Stimulated activated CD4-positive, alpha-beta T cell treated with anti-CD3 and anti-CD28 coated beads, TNF-alpha, amount 100 ng/mL, for 1 hour (primary cell): ENCODE measurements around the gene ZNF892.

Experiments used
- DNase-seq, 3 donors: peaks; one replicate each; pipeline ENCODE4 v3.0.0-alpha.2; 2020; ENCODE audit warnings: low read depth in 3 of 3, low spot score in 1 of 3

The ZNF892 gene

DNA sequence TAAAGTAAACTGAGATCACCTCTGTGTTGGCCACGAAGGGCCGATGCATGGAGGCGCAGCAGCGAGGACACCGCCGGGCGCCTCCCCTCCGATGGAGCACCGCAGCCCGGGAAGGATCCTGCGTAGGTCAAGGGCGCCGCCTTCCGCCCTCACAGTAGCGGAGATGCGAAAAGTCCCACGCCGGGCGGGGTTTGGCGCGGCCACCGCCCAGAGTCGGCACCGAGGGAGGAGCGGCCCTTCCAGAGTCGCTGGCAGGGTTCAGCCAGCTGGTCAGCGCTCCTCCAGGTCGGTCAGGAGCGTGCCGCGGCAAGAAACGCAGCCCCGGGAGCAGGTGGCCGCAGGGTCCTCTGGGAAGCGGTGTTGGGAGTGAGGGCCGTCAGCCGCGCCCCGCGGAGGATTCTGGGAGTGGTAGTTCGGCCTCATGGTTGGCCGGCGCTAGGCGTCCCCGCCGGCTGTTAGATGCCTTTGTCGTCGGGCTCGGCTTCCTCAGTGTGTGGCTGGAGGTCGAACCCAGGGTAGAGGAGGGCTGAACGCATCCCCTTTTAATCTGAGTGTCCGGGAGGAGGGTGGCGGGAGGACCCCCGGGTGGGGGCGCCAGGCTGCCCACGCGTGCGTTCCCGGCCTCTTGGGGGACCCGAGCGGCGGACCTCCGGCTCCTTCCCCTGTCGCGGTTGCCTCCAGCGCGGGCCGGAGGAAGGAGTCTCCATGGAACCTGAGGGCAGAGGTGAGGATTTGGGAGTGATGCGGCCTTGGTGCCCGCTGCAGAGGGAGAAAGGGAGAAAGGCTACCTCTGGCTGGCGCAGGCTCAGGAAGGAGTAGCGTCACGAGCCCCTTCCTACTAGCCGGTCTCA is at the start of gene ZNF892:
Gene ZNF892 (plus strand): TSS at position 411 of the 851 bp plus-strand sequence. CDS start 295 bp downstream, at position 706.
- DNase-seq, result peak; percentile 19 to 70 (median 58)

DNA sequence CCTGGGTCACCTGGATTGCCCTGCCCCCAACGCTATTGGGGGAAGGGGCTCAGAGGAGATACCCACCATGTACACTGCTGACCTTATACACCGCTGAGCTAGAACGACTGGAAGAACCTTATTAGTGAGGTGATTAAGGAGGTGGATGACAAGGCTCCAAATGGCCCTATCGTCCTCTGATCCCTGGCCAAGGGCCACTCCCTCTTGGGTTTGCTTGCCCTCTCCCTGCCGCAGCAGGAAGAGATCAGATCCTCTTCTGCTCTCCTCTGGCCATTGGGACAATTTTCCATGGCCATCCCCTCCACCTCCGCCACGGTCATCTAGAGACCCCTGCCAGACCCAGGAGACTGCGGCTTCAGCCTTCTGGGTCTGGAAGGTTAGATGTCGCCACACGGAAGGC is 48.9 kb upstream of the ZNF892 start:
- no peak for DNase-seq

DNA sequence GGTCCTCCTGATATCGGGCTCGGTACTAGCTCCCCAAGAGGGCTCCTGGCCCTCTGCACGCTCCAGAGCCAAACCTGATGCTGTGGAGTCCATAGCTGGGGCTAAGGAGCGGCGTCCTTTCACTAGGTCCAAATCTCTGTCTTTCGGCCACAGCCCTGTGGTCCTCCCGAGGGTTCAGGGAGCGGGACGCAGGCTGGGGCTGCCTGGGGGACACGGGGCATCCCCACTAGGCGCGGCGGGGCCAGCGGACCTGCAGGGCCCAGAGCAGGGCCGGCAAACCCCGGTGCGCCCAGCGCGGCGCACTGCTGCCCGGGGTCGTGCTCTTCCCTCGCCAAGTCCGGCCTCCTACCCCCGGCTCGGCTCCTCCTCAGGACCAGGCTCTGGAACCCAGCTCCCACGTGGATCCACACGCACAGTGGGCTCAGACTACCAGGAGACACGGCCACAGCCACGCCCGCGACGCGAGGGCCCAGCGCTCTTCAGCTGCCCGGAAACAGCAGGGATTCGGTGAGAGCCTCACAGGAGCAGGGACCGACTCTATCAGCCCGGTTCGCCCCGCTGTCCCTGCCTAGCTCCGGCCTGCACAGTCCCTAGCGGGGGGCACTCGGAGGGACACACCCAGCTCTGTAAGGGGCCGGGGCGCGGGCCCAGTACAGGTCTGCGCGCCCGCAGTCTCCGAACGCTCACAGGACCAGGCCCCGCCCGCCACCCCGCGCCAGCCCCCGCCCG is 48.3 kb upstream of the ZNF892 start:
- DNase-seq, result peak in 2 of 3 donors; percentile 0 to 12

- peak; percentile 29 to 57 (median 52) for DNase-seq
Measured at GRCh38 chr2:95159690-95160449, 47.5 kb upstream of the ZNF892 start, which contains the start of gene ZNF514. ZNF514 (minus strand) TSS chr2:95159848; CDS start chr2:95153253, 6,595 bp downstream.

- no peak for DNase-seq
Measured at GRCh38 chr2:95165030-95165370, 42.3 kb upstream of the ZNF892 start.

DNA sequence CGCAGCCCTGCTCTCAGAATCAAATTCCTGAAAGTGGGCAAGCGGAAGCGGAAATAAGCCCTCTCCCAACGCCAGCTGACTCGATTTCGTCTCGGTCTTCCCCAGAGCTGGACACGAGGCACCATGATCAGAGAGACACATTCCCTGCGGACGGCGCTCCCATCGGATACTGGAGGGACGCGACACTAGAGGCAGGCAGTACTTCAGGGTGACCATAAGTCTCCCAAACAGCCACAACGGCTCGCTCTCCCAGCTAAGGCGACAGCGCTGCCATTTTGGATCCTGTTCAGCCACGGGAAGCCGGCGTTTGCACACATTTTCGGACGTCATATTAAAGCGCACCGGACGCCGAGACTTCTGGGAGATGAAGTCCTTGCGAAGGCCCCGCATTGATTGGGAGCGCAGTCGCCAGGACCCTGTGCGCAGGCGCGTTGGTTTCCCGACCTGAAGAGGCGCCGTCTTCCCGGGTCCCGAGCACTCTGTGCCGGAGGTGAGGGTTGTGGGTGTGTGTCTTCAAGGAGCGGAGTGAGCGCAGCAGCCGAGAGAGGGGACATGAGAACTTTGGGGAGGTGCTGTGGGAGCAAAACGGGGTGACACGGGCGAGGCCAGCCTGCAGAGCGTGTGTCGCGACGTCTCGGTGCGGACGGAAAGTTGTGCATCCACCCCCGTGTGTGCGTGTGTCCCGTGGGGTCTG is 41.8 kb upstream of the ZNF892 start, which contains the start of gene ZNF2:
Gene ZNF2 (plus strand): TSS at position 439 of the 694 bp plus-strand sequence. CDS start 10,418 bp downstream, outside the sequence.
- peak; percentile 89 to 91 (median 90) for DNase-seq

DNA sequence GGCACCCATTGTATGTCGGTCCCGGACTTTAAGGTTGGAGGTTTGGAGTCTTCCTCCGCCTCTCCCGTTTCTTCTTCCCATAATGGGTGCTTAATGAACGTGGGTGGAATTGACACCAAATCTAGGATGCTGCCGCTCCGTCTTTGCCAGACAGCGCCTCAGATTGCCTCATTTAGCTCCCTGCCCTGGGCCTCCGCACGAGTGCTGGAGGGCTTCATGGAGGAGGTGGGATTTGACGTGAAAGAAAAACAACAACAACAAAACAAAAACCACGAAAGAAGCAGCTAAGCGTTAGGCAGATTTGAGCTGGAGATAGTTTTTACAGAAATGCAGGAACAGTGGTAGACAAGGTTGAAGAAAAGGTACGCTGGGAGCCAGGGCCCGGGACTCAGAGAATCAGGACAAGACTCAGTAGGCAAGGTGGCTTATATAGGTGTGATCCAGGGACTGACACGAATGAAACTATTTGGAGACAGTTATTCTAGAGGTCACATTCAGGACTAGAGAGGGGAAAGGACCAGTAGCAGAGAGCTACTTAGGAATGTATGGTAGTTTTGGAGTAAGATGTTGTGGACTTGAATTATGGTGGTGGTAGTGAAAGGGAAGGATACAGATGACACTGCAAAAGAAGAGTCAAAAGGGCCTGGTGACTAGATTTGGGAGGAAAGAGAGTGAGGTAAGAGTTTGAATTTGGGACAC is 41.1 kb upstream of the ZNF892 start:
- no peak for DNase-seq

DNA sequence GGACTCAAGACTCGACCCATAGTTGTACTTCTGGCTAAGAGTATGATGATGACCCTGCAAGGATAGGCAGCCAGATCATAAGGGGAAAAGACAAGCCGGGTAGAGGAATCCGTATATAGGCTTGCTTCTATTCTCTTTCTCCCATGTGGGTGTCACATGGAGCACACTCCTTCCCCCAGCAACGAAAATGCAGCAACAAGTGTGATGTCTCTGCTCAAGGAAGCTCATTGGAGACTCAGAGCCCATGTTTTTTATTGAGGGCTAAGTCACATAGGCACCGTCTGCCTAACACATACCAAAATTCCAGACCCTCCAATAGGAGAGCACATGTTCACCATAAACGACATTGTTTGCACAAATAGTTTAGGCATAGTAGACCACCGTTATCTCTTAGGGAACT is 35.4 kb upstream of the ZNF892 start:
- no peak for DNase-seq

GRCh38 chr2:95174031-95174542 is 33.2 kb upstream of the ZNF892 start:
- DNase-seq, result no peak

DNA sequence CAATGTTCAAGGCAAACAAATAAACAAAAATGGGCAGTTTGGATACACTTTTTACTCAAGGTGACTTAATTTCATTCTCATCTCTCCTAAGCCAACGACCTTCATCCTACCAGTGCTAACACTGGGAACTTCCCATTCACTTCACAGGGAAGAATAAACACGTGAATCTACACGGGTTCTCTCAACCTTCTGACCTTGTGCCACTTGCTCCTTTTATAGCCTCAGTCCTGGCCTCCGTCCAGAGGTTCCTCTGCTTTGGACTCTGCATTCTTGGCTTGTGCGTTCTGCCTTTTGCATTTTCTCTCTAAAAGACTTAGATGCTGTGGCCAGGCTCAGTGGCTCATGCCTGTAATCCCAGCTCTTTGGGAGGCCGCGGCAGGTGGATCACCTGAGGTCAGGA is 27.9 kb upstream of the ZNF892 start:
- DNase-seq, result no peak

DNA sequence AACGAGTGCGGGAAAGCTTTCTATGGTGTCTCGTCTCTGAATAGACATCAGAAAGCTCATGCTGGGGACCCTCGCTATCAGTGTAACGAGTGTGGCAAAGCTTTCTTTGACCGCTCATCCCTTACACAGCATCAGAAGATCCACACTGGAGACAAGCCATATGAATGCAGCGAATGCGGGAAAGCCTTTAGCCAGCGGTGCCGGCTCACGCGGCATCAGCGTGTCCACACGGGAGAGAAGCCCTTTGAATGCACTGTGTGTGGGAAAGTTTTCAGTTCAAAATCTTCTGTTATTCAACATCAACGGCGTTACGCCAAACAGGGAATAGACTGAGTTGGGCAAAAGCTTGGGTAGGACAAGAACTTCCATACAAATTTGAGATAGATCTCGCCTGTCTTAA is 25.5 kb upstream of the ZNF892 start:
- DNase-seq, result no peak

- DNase-seq, result no peak
Measured at GRCh38 chr2:95185197-95185596, 22.1 kb upstream of the ZNF892 start.

DNA sequence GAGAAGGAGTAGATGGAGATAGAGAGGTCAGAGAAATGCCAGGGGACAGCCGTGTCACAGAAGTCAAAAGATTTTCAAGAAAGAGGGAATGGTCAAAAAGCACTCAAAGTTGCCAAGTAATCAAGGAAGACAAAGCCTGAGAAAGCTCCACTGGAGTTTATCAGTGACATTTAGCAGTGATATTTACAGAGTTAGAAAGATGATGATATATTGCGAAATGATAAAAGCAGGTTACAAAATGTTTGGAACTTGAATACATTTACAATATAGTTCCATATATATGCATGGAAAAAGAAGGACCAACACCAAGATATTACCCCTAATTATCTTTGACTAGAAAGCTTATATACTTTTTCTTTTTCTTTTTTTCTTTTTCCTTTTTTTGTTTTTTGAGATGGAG is 21.3 kb upstream of the ZNF892 start:
- DNase-seq, result no peak

GRCh38 chr2:95192956-95193355 is 14.4 kb upstream of the ZNF892 start:
- peak in 1 of 3 donors; percentile 29 for DNase-seq

GRCh38 chr2:95203911-95204310 is 3.4 kb upstream of the ZNF892 start:
- DNase-seq, result no peak

GRCh38 chr2:95204396-95204795 is 2.9 kb upstream of the ZNF892 start:
- DNase-seq, result no peak

DNA sequence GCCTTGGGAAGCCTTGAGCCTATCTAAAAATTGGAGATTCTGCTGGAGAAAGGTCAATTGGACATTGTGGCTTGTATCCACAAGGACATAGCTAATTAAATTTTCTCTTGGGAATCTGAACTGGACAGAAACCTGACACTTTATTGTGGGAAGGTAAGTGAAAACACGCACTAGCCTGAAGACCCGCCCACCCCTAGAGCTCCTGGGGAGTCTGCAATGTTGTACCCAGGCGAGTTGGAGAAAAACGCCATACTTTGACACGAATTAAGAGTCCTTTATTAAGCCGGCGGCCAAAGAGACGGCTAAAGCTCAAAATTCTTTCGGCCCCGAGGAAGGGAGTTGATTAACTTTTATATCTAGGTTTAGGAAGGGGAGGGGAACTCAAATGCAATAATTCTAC is 1.2 kb upstream of the ZNF892 start:
- no peak for DNase-seq

DNA sequence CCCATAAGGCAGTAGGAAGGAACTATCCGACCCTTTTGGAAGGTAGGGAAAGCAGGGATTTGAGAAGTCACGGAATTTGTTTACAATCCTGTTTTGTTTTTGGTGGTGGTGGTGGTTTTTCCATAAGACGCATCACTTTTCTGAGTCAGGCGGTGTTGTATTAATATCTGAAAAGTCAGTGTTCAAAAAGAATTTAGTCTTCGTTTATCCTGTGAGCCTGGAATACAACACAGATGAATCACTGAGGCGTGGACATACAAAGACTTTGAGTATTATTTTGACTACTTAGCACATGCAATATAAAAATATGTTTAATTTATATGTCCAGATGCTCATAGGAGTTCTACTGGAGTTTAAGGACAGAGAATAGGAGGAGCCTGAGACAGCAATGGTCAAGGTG is 785 bp downstream of the ZNF892 start:
- DNase-seq, result no peak

DNA sequence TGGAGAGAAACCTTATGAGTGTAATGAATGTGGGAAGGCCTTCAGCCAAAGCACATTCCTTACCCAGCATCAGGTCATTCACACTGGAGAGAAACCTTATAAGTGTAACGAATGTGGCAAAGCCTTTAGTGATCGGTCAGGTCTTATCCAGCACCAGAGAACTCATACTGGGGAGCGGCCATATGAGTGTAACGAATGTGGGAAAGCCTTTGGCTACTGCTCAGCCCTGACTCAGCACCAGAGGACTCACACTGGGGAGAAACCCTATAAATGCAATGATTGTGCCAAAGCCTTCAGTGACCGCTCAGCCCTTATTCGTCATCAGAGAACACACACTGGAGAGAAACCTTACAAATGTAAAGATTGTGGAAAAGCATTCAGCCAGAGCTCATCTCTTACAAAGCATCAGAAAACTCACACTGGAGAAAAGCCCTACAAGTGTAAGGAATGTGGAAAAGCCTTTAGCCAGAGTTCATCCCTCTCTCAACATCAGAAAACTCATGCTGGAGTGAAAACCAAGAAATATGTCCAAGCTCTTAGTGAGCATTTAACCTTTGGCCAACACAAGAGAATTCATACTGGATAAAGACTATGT is 7.8 kb downstream of the ZNF892 start:
- no peak for DNase-seq

DNA sequence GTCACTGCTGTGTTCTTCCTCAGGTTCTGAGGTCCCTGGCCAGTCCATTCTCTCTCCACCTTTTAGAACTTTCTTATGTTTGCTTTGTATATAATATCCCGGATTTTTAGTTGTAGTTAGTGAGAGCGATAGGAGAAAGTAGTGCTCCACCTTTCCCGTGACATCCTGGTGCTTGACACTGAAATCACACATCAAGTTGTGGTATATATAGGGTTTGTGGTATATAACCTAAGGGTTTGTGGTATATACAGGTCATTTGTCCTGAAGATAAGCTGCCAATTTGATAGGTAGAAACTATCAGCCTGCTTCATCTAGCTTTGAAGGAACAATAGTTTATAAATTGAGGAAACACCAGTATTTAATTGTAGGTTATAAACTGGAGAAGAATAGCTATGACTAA is 13.1 kb downstream of the ZNF892 start:
- no peak for DNase-seq
